Neural progenitor cell (in vitro differentiated cells): ENCODE data around the gene CNTRL. TPM values are rescaled to one million over a fixed set of nuclear protein-coding genes. Genes with fewer than 3 reads are reported as not detected.

Experiments used
- DNase-seq: peaks from one replicate; pipeline ENCODE4 v3.0.0-alpha.2; 2016; ENCODE audit warnings: low spot score
- H2AFZ ChIP-seq: fragments of 200-600 bp; sonication (generic); replicated peaks from 2 replicates; pipeline ENCODE4 v1.6.1; 2016; ENCODE audit warnings: antibody characterized with exemption
- H3F3A ChIP-seq: fragments of 200-600 bp; sonication (generic); 2 replicates; pipeline ENCODE4 v1.6.1; 2016; ENCODE audit warnings: antibody characterized with exemption, low read depth
- H3K27ac ChIP-seq: fragments of 200-600 bp; sonication (generic); 2 replicates; pipeline ENCODE4 v1.5.1; 2016; ENCODE audit warnings: mild to moderate bottlenecking
- H3K27me3 ChIP-seq: fragments of 200-600 bp; sonication (generic); 2 replicates; pipeline ENCODE4 v1.6.1; 2016; ENCODE audit warnings: mild to moderate bottlenecking, moderate library complexity
- H3K36me3 ChIP-seq: fragments of 200-600 bp; sonication (generic); 2 replicates; pipeline ENCODE4 v1.5.1; 2016
- H3K4me1 ChIP-seq: fragments of 200-600 bp; sonication (generic); 2 replicates; pipeline ENCODE4 v1.6.1; 2016; ENCODE audit warnings: mixed run types
- H3K4me2 ChIP-seq: fragments of 200-600 bp; sonication (generic); 2 replicates; pipeline ENCODE4 v1.6.1; 2016
- H3K4me3 ChIP-seq: fragments of 200-600 bp; sonication (generic); 2 replicates; pipeline ENCODE4 v1.5.1; 2016
- H3K79me2 ChIP-seq: fragments of 200-600 bp; sonication (generic); 2 replicates; pipeline ENCODE4 v1.6.1; 2016; ENCODE audit warnings: low read depth
- H3K9ac ChIP-seq: fragments of 200-600 bp; sonication (generic); 2 replicates; pipeline ENCODE4 v1.6.1; 2016
- H3K9me3 ChIP-seq: fragments of 200-600 bp; sonication (generic); 2 replicates; pipeline ENCODE4 v1.5.1; 2016; ENCODE audit warnings: low read depth
- H4K20me1 ChIP-seq: fragments of 200-600 bp; sonication (generic); 2 replicates; pipeline ENCODE4 v1.6.1; 2016; ENCODE audit warnings: low read depth
- H3K27ac Mint-ChIP-seq: 3 replicates; pipeline ENCODE4 v1.8.0; 2021; ENCODE audit warnings: mixed read lengths
- H3K27me3 Mint-ChIP-seq: 2 replicates; pipeline ENCODE4 v1.8.0; 2022; ENCODE audit warnings: low read depth, mild to moderate bottlenecking, inconsistent platforms, moderate library complexity, mixed read lengths; ENCODE audit not compliant: insufficient read depth
- H3K36me3 Mint-ChIP-seq: 3 replicates; pipeline ENCODE4 v1.8.0; 2021; ENCODE audit warnings: mixed read lengths
- H3K4me1 Mint-ChIP-seq: 3 replicates; pipeline ENCODE4 v1.8.0; 2021; ENCODE audit warnings: mixed read lengths
- H3K4me3 Mint-ChIP-seq: 3 replicates; pipeline ENCODE4 v1.8.0; 2021; ENCODE audit warnings: mild to moderate bottlenecking, moderate library complexity, mixed read lengths
- H3K9me3 Mint-ChIP-seq: 3 replicates; pipeline ENCODE4 v1.8.0; 2020; ENCODE audit warnings: mixed read lengths
- CTCF ChIP-seq: fragments of 200-600 bp; sonication (generic); IDR thresholded peaks from 2 replicates; pipeline ENCODE4 v1.5.1; 2017; ENCODE audit warnings: antibody characterized with exemption, mild to moderate bottlenecking
- EZH2 ChIP-seq: fragments of 200-600 bp; sonication (generic); IDR thresholded peaks from 2 replicates; pipeline ENCODE4 v1.6.1; 2017; ENCODE audit warnings: antibody characterized with exemption, mild to moderate bottlenecking, moderate library complexity
- EZH2phosphoT487 ChIP-seq: fragments of 200-600 bp; sonication (generic); IDR thresholded peaks from 2 replicates; pipeline ENCODE4 v1.6.1; 2017; ENCODE audit warnings: antibody characterized with exemption
- total RNA-seq: library from RNA; depleted of rRNA; stranded (reverse); fragments of >200 nt; gene quantifications from 2 replicates; pipeline ENCODE4 v1.2.3, GENCODE V29; 2015; ENCODE audit warnings: low replicate concordance

Gene CNTRL
- total RNA-seq, 1 donor from 2014 or later = 45.4 TPM

- H4K20me1 ChIP-seq = peaks cover 38% of the 10 kb centered on the region
- peaks cover 31% of the 10 kb centered on the region for H3K79me2 ChIP-seq
- H3K27ac ChIP-seq = no peak overlapping the region
- H3K36me3 ChIP-seq = peaks cover 6% of the 10 kb centered on the region
- H3K4me2 ChIP-seq = no peak overlapping the region
- H3K4me3 ChIP-seq = no peak overlapping the region
- DNase-seq = no peak
- no peaks in the 10 kb centered on the region for H3K27me3 ChIP-seq
- peaks cover 15% of the 10 kb centered on the region for H3K4me1 ChIP-seq
- no peaks in the 10 kb centered on the region for H3K9me3 Mint-ChIP-seq
- H3K4me3 Mint-ChIP-seq = no peak overlapping the region
- H3K27me3 Mint-ChIP-seq = no peaks in the 10 kb centered on the region
- H3K36me3 Mint-ChIP-seq = peaks cover 32% of the 10 kb centered on the region
- H3K9ac ChIP-seq = no peak overlapping the region
- no peak overlapping the region for H3K27ac Mint-ChIP-seq
- H2AFZ ChIP-seq = no peak overlapping the region
- no peaks in the 10 kb centered on the region for H3K9me3 ChIP-seq
- peaks cover 16% of the 10 kb centered on the region for H3K4me1 Mint-ChIP-seq
- TF ChIP-seq CTCF (no peak), EZH2 (no peak), EZH2phosphoT487 (no peak)
- H3F3A ChIP-seq = peaks cover 9% of the 10 kb centered on the region
These were observed 109.7 kb downstream of the CNTRL start for GRCh38 chr9:121184463-121184862.

- Histone ChIP-seq H3K27me3 (no peaks in the 10 kb centered on the region), H3K4me3 (no peak overlapping the region), H3K9ac (no peak overlapping the region), H4K20me1 (peaks cover 41% of the 10 kb centered on the region), H3K79me2 (peaks cover 39% of the 10 kb centered on the region), H3K4me1 (peaks cover 12% of the 10 kb centered on the region), H3K27ac (no peak overlapping the region), H2AFZ (no peak overlapping the region), H3K9me3 (no peaks in the 10 kb centered on the region), H3F3A (peaks cover 9% of the 10 kb centered on the region), H3K4me2 (no peak overlapping the region), H3K36me3 (peaks cover 6% of the 10 kb centered on the region)
- H3K36me3 Mint-ChIP-seq = peaks cover 32% of the 10 kb centered on the region
- H3K9me3 Mint-ChIP-seq = no peaks in the 10 kb centered on the region
- no peak overlapping the region for H3K27ac Mint-ChIP-seq
- no peak for DNase-seq
- no peak overlapping the region for H3K4me3 Mint-ChIP-seq
- H3K27me3 Mint-ChIP-seq = no peaks in the 10 kb centered on the region
- H3K4me1 Mint-ChIP-seq = peaks cover 16% of the 10 kb centered on the region
- TF ChIP-seq CTCF = no peak
- no peak for TF ChIP-seq EZH2
- TF ChIP-seq EZH2phosphoT487 = no peak
These were observed 110.5 kb downstream of the CNTRL start for GRCh38 chr9:121185178-121185745.

- peaks cover 6% of the 10 kb centered on the region for H3F3A ChIP-seq
- H3K9ac ChIP-seq = no peak overlapping the region
- peaks cover 32% of the 10 kb centered on the region for H3K36me3 Mint-ChIP-seq
- H3K4me1 ChIP-seq = peaks cover 6% of the 10 kb centered on the region
- H3K27ac ChIP-seq = no peak overlapping the region
- no peaks in the 10 kb centered on the region for H3K9me3 ChIP-seq
- H3K27ac Mint-ChIP-seq = no peak overlapping the region
- peaks cover 41% of the 10 kb centered on the region for H4K20me1 ChIP-seq
- peaks cover 46% of the 10 kb centered on the region for H3K79me2 ChIP-seq
- no peak for DNase-seq
- H3K4me3 ChIP-seq = no peak overlapping the region
- no peak overlapping the region for H2AFZ ChIP-seq
- no peaks in the 10 kb centered on the region for H3K9me3 Mint-ChIP-seq
- no peak overlapping the region for H3K4me3 Mint-ChIP-seq
- TF ChIP-seq EZH2phosphoT487 = no peak
- no peak for TF ChIP-seq CTCF
- no peak for TF ChIP-seq EZH2
- H3K27me3 ChIP-seq = no peaks in the 10 kb centered on the region
- H3K4me1 Mint-ChIP-seq = peaks cover 14% of the 10 kb centered on the region
- H3K36me3 ChIP-seq = peaks cover 6% of the 10 kb centered on the region
- H3K27me3 Mint-ChIP-seq = no peaks in the 10 kb centered on the region
- H3K4me2 ChIP-seq = no peak overlapping the region
These were observed 111.1 kb downstream of the CNTRL start for GRCh38 chr9:121185774-121186403.
